Ishikawa (cell line): Measurements from ENCODE around the gene KCNT1.

Experiments used
- CREB1 ChIP-seq: IDR thresholded peaks from 2 replicates; pipeline ENCODE4 v1.6.1; 2012; ENCODE audit warnings: low read depth
- NFIC ChIP-seq: IDR thresholded peaks from 2 replicates; pipeline ENCODE4 v1.6.1; 2012
- TEAD4 ChIP-seq: IDR thresholded peaks from 2 replicates; pipeline ENCODE4 v1.6.1; 2012
- YY1 ChIP-seq: IDR thresholded peaks from 2 replicates; pipeline ENCODE4 v1.6.1; 2012; ENCODE audit warnings: low read depth
- TF ChIP-seq, protein P1 (sequence below): IDR thresholded peaks from 2 replicates; pipeline ENCODE4 v1.6.1; 2012
- TF ChIP-seq, protein P2 (sequence below): IDR thresholded peaks from 2 replicates; pipeline ENCODE4 v1.6.1; 2012; ENCODE audit warnings: low read depth, mild to moderate bottlenecking

DNA sequence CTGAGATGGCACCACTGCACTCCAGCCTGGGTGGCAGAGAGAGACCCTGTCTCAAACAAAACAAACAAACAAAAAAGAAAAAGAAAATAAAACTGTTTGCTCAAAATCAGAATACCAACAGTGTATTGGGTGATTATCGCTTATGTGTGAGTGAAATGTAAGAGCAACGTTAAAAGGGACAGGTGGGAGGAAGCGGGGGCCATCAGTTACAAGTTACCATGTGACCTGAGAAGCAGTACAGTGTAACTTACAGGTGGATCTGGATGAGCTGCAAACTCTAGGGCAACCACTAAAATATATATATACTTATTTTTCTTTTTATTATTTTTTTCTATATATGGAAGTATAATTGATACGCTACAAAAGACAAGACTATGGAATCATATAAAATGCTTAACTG is 93.4 kb downstream of the KCNT1 start:
- no peak for TF ChIP-seq YY1
- no peak for TF ChIP-seq CREB1
- TF ChIP-seq, protein P1, sequence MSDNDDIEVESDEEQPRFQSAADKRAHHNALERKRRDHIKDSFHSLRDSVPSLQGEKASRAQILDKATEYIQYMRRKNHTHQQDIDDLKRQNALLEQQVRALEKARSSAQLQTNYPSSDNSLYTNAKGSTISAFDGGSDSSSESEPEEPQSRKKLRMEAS = no peak
- no peak for TF ChIP-seq TEAD4
- TF ChIP-seq, protein P2, sequence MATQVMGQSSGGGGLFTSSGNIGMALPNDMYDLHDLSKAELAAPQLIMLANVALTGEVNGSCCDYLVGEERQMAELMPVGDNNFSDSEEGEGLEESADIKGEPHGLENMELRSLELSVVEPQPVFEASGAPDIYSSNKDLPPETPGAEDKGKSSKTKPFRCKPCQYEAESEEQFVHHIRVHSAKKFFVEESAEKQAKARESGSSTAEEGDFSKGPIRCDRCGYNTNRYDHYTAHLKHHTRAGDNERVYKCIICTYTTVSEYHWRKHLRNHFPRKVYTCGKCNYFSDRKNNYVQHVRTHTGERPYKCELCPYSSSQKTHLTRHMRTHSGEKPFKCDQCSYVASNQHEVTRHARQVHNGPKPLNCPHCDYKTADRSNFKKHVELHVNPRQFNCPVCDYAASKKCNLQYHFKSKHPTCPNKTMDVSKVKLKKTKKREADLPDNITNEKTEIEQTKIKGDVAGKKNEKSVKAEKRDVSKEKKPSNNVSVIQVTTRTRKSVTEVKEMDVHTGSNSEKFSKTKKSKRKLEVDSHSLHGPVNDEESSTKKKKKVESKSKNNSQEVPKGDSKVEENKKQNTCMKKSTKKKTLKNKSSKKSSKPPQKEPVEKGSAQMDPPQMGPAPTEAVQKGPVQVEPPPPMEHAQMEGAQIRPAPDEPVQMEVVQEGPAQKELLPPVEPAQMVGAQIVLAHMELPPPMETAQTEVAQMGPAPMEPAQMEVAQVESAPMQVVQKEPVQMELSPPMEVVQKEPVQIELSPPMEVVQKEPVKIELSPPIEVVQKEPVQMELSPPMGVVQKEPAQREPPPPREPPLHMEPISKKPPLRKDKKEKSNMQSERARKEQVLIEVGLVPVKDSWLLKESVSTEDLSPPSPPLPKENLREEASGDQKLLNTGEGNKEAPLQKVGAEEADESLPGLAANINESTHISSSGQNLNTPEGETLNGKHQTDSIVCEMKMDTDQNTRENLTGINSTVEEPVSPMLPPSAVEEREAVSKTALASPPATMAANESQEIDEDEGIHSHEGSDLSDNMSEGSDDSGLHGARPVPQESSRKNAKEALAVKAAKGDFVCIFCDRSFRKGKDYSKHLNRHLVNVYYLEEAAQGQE = no peak
- no peak for TF ChIP-seq NFIC
